ENCODE data around the gene GLB1L2. TPM values are rescaled to one million over a fixed set of nuclear protein-coding genes. Genes with fewer than 3 reads are reported as not detected.

Gene GLB1L2
- total and polyA plus RNA-seq, 8 donors: 4.1 to 11.9 (median 5.1) TPM

- no peak for TF ChIP-seq CTCF (IDR thresholded peaks at IDR 0.05)
- no peak overlapping the region for H3K4me3 ChIP-seq
- no peaks in the 10 kb centered on the region for H3K4me1 ChIP-seq
- no peak overlapping the region for H3K27ac ChIP-seq
- H3K36me3 ChIP-seq: no peaks in the 10 kb centered on the region
- intact Hi-C loops (cut with DNase I): no loop called here
- DNase-seq: peak in 2 of 4 donors; percentile 19 to 47
- peaks cover 0 to 31% of the 10 kb centered on the region in 2 donors for H3K27me3 ChIP-seq
- no peak for ATAC-seq
- H3K9me3 ChIP-seq: no peaks in the 10 kb centered on the region
Measured at GRCh38 chr11:134363161-134363560, 31.4 kb downstream of the GLB1L2 start.

- no peak for ATAC-seq
- DNase-seq: peak in 1 of 4 donors; percentile 8
- TF ChIP-seq CTCF (IDR thresholded peaks at IDR 0.05): no peak
- H3K4me3 ChIP-seq: no peak overlapping the region
- H3K4me1 ChIP-seq: no peaks in the 10 kb centered on the region
- no peak overlapping the region for H3K27ac ChIP-seq
- intact Hi-C loops (cut with DNase I): no loop called here
- no peaks in the 10 kb centered on the region for H3K36me3 ChIP-seq
- H3K27me3 ChIP-seq: peaks cover 0 to 31% of the 10 kb centered on the region in 2 donors
- no peaks in the 10 kb centered on the region for H3K9me3 ChIP-seq
Measured at GRCh38 chr11:134363592-134363991, 31.8 kb downstream of the GLB1L2 start.

- intact Hi-C loops (cut with DNase I): no loop called here
- no peaks in the 10 kb centered on the region for H3K4me1 ChIP-seq
- peaks cover 0 to 31% of the 10 kb centered on the region in 2 donors for H3K27me3 ChIP-seq
- no peaks in the 10 kb centered on the region for H3K36me3 ChIP-seq
- DNase-seq (peak in 2 of 4 donors; percentile 16 to 49), ATAC-seq (no peak)
- H3K9me3 ChIP-seq: no peaks in the 10 kb centered on the region
- TF ChIP-seq CTCF (IDR thresholded peaks at IDR 0.05): no peak
- H3K27ac ChIP-seq: no peak overlapping the region
- no peak overlapping the region for H3K4me3 ChIP-seq
Measured at GRCh38 chr11:134364261-134364660, 32.5 kb downstream of the GLB1L2 start.

GRCh38 chr11:134365011-134365925 is 33.5 kb downstream of the GLB1L2 start:
- Histone ChIP-seq H3K9me3 (no peaks in the 10 kb centered on the region), H3K4me1 (no peaks in the 10 kb centered on the region), H3K36me3 (no peaks in the 10 kb centered on the region), H3K27me3 (peaks cover 0 to 24% of the 10 kb centered on the region in 2 donors), H3K27ac (no peak overlapping the region), H3K4me3 (no peak overlapping the region)
- TF ChIP-seq CTCF (IDR thresholded peaks at IDR 0.05): no peak
- intact Hi-C loops (cut with DNase I): no loop called here
- ATAC-seq (no peak), DNase-seq (peak in 2 of 4 donors; percentile 18 to 62)

- H3K4me1 ChIP-seq: no peaks in the 10 kb centered on the region
- peaks cover 0 to 16% of the 10 kb centered on the region in 2 donors for H3K27me3 ChIP-seq
- intact Hi-C loops (cut with DNase I): no loop called here
- TF ChIP-seq CTCF (IDR thresholded peaks at IDR 0.05): no peak
- no peak for ATAC-seq
- DNase-seq: peak in 1 of 4 donors; percentile 5
- no peak overlapping the region for H3K27ac ChIP-seq
- H3K9me3 ChIP-seq: no peaks in the 10 kb centered on the region
- no peaks in the 10 kb centered on the region for H3K36me3 ChIP-seq
- no peak overlapping the region for H3K4me3 ChIP-seq
Measured at GRCh38 chr11:134366254-134366653, 34.5 kb downstream of the GLB1L2 start.
